ENCODE data around the gene BNC2.

DNA sequence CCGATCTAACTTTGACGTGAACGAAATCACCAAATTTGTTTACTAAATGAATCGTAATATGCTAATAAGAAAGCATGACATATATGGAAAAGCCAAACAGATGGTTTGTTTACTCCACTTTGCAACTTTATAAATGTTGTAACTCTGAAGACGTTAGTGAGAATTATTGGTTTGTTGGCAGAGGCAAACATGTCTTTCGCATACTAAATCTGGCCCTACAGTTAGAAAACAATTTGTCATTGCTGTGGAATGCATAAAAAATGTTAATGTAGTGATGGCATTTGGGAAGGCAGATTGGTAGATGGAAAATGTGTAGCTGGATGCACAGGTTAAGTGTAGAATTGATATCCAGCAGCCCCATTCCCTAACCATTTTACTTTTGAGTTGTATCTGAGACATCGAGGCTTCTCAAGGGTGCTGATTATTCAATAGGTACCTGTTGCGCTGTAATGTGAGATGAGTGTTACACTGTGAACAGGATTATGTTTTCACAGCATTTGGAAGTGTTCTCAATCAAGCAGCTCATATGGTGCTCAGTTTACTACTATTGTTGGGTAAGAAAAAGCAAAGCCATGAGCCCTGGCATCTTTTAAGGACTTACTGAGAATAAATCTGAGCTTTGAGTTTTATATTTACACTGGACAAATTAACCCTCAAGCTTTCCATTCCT lies 444.8 kb downstream of the BNC2 start:
- TF ChIP-seq EZH2 (IDR thresholded peaks at IDR 0.05), result no peak
- no peak for TF ChIP-seq POLR2AphosphoS5 (IDR thresholded peaks at IDR 0.05; ENCODE audit: borderline replicate concordance, low read depth, low read length)
